Measurements from ENCODE around the gene HNRNPA3. TPM values are rescaled to one million over a fixed set of nuclear protein-coding genes. Genes with fewer than 3 reads are reported as not detected.
A peak's percentile ranks its signal among the peaks of the same experiment; 100 is the strongest.

HNRNPA3 gene
- total RNA-seq, 2 experiments from 2014 or later: 68.2 to 450 TPM

DNA sequence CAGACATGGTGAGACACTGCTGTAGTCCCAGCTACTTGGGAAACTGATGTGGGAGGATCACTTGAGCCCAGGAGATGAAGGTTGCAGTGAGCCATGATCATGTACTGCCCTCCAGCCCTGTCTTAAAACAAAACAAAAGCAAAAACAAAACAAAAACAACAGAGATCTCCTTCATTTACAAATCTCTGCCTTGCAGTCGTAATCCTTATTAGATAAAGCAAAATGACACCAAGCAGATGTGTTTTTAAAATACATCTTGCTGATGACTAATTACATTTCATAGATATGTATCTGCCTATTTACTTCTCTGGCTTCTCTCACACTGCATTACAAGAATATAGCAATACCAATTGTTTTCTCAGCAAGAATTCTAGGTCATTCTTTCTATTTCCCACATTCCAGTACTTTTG lies 29.1 kb downstream of the HNRNPA3 start:
- ChIA-PET POLR2A (interaction anchor here (2.4 kb wide), 1 partner anchor 10 kb away, joined by 7 read pairs; no protein-coding TSS in a partner anchor), CTCF (ENCODE audit: unreplicated experiment) (no interaction called here)
- H3K9me3 ChIP-seq (ENCODE audit: low read length): no peaks in the 10 kb centered on the region
- H3K9me2 ChIP-seq (ENCODE audit: insufficient read depth, low read length): no peaks in the 10 kb centered on the region
- peaks cover 95% of the 10 kb centered on the region for H3K79me2 ChIP-seq (ENCODE audit: insufficient read depth, low read depth, low read length)
- intact Hi-C loops (cut with micrococcal nuclease; ENCODE audit: unreplicated experiment): no loop called here
- H3K4me2 ChIP-seq (ENCODE audit: low read length): 0 out of 2 replicates have a peak overlapping the region, but pooled peaks have one; percentile 36
- BruUV-seq (replicated peaks): no TSS peak
- no peak for DNase-seq (ENCODE audit: low spot score)
- no peak overlapping the region for H2AFZ ChIP-seq (ENCODE audit: low read length)
- H3K4me3 ChIP-seq (ENCODE audit: low read depth, low read length, poor library complexity, severe bottlenecking): no peak overlapping the region
- H4K20me1 ChIP-seq (ENCODE audit: insufficient read depth, low read length): peaks cover 20% of the 10 kb centered on the region
- peaks cover 46% of the 10 kb centered on the region for H3K36me3 ChIP-seq (ENCODE audit: insufficient read depth, low read length)
- TF ChIP-seq, protein P1, sequence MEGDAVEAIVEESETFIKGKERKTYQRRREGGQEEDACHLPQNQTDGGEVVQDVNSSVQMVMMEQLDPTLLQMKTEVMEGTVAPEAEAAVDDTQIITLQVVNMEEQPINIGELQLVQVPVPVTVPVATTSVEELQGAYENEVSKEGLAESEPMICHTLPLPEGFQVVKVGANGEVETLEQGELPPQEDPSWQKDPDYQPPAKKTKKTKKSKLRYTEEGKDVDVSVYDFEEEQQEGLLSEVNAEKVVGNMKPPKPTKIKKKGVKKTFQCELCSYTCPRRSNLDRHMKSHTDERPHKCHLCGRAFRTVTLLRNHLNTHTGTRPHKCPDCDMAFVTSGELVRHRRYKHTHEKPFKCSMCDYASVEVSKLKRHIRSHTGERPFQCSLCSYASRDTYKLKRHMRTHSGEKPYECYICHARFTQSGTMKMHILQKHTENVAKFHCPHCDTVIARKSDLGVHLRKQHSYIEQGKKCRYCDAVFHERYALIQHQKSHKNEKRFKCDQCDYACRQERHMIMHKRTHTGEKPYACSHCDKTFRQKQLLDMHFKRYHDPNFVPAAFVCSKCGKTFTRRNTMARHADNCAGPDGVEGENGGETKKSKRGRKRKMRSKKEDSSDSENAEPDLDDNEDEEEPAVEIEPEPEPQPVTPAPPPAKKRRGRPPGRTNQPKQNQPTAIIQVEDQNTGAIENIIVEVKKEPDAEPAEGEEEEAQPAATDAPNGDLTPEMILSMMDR (conservative IDR thresholded peaks at IDR 0.05; ENCODE audit: low read length): no peak
- no peak for TF ChIP-seq EZH2phosphoT487 (IDR thresholded peaks at IDR 0.05; ENCODE audit: borderline replicate concordance, low read depth, low read length)
- H3K4me1 ChIP-seq (ENCODE audit: insufficient read depth, low read length, poor library complexity, severe bottlenecking): peaks cover 35% of the 10 kb centered on the region
- H3K27ac ChIP-seq (ENCODE audit: low read depth, low read length, poor library complexity, severe bottlenecking): no peak overlapping the region

DNA sequence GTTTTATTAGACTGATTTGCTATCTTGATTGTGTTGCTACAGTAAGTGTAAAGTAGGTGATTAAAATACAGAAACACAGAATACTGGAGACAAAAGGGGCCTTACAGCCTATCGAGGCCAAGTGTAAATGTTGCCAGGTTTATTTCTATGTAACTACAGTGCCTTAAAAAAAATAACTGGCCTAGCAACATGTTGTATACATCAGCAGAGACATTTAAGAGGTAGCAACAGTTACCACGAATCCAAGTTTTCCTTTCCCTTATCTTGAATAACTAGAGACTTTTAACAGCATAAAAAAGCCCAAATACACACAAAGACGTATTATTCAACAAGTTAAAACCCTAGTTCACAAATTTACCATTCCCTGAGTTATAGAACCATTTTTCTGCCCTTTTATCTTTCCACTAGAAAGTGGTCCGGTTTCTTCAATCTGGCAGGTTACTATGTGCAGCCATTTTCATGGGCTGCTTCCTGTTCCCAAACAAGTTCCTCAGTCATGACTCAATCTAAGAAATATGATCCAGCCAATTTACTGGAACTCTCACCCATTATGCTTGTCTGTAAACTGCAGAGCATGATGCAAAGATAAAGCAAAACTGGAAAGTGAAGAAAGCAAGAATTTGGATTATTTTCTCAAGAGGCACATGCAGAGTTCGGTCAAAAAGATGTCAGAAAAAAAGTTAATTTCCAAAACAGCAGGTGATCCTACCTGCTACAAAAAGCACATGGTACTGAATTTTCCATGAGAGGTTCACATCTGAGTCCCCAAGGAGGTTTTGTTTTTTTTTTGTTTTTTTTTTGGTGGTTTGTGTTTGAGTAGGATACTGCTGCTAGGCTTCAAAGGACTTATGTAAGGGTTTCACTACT lies 29.8 kb downstream of the HNRNPA3 start:
- no peak overlapping the region for H3K4me3 ChIP-seq (ENCODE audit: low read depth, low read length, poor library complexity, severe bottlenecking)
- POLR2A ChIA-PET: no interaction called here

More for the DNA sequence above, 29.8 kb downstream of the HNRNPA3 start:
- CTCF ChIA-PET (ENCODE audit: unreplicated experiment): no interaction called here
- Histone ChIP-seq H3K27ac (ENCODE audit: low read depth, low read length, poor library complexity, severe bottlenecking) (no peak overlapping the region), H3K4me2 (ENCODE audit: low read length) (no peak overlapping the region), H3K79me2 (ENCODE audit: insufficient read depth, low read depth, low read length) (peaks cover 95% of the 10 kb centered on the region), H3K9me2 (ENCODE audit: insufficient read depth, low read length) (no peaks in the 10 kb centered on the region), H3K9me3 (ENCODE audit: low read length) (no peaks in the 10 kb centered on the region), H3K4me1 (ENCODE audit: insufficient read depth, low read length, poor library complexity, severe bottlenecking) (peaks cover 35% of the 10 kb centered on the region), H2AFZ (ENCODE audit: low read length) (no peak overlapping the region), H4K20me1 (ENCODE audit: insufficient read depth, low read length) (peaks cover 20% of the 10 kb centered on the region), H3K36me3 (ENCODE audit: insufficient read depth, low read length) (peaks cover 40% of the 10 kb centered on the region)
- no peak for DNase-seq (ENCODE audit: low spot score)
- intact Hi-C loops (cut with micrococcal nuclease; ENCODE audit: unreplicated experiment): no loop called here
- TF ChIP-seq, protein P1 (conservative IDR thresholded peaks at IDR 0.05; ENCODE audit: low read length): no peak
- no peak for TF ChIP-seq EZH2phosphoT487 (IDR thresholded peaks at IDR 0.05; ENCODE audit: borderline replicate concordance, low read depth, low read length)
- BruUV-seq (replicated peaks): TSS peak; percentile 3

All from OCI-LY7 (cell line).